ENCODE measurements around the gene APCDD1L.

DNA sequence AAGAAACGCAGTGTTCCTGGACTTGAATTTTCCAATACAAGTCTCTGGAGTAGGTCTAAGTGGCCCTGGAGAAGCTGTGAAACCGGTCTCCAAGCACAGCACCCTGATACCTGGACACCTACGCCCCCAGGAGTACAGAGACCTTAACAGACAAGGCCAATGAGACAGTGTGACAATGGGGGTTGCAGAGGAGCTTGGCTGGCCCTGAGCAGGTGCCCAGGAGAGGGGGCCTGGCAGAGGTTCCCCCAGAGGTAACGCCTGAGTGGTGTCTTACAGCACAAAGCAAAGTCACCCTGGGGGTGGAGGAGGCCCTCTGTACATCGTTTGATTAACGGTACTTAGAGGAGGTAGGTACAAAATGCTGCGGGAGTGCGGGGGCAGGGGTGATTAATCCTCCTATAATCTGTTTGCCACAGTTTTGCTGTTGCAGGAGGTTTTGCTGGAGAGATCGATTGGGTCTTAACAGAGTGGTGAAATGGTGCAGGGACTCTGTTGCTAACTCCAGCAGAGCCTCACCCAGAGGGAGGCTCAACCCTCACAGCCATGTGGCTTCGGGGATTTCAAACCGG, 37.3 kb upstream of the APCDD1L start:
- TF ChIP-seq, protein P1, sequence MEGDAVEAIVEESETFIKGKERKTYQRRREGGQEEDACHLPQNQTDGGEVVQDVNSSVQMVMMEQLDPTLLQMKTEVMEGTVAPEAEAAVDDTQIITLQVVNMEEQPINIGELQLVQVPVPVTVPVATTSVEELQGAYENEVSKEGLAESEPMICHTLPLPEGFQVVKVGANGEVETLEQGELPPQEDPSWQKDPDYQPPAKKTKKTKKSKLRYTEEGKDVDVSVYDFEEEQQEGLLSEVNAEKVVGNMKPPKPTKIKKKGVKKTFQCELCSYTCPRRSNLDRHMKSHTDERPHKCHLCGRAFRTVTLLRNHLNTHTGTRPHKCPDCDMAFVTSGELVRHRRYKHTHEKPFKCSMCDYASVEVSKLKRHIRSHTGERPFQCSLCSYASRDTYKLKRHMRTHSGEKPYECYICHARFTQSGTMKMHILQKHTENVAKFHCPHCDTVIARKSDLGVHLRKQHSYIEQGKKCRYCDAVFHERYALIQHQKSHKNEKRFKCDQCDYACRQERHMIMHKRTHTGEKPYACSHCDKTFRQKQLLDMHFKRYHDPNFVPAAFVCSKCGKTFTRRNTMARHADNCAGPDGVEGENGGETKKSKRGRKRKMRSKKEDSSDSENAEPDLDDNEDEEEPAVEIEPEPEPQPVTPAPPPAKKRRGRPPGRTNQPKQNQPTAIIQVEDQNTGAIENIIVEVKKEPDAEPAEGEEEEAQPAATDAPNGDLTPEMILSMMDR (IDR thresholded peaks at IDR 0.05; ENCODE audit: low read depth, low read length, missing input control) = no peak
- TF ChIP-seq, protein P2, sequence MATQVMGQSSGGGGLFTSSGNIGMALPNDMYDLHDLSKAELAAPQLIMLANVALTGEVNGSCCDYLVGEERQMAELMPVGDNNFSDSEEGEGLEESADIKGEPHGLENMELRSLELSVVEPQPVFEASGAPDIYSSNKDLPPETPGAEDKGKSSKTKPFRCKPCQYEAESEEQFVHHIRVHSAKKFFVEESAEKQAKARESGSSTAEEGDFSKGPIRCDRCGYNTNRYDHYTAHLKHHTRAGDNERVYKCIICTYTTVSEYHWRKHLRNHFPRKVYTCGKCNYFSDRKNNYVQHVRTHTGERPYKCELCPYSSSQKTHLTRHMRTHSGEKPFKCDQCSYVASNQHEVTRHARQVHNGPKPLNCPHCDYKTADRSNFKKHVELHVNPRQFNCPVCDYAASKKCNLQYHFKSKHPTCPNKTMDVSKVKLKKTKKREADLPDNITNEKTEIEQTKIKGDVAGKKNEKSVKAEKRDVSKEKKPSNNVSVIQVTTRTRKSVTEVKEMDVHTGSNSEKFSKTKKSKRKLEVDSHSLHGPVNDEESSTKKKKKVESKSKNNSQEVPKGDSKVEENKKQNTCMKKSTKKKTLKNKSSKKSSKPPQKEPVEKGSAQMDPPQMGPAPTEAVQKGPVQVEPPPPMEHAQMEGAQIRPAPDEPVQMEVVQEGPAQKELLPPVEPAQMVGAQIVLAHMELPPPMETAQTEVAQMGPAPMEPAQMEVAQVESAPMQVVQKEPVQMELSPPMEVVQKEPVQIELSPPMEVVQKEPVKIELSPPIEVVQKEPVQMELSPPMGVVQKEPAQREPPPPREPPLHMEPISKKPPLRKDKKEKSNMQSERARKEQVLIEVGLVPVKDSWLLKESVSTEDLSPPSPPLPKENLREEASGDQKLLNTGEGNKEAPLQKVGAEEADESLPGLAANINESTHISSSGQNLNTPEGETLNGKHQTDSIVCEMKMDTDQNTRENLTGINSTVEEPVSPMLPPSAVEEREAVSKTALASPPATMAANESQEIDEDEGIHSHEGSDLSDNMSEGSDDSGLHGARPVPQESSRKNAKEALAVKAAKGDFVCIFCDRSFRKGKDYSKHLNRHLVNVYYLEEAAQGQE (IDR thresholded peaks at IDR 0.05) = no peak
- TF ChIP-seq FOXA1 (IDR thresholded peaks at IDR 0.05) = no peak
- no peak for TF ChIP-seq RAD21 (IDR thresholded peaks at IDR 0.05)
- TF ChIP-seq GABPA (IDR thresholded peaks at IDR 0.05 in 1 of 2, conservative IDR thresholded peaks at IDR 0.05 in 1 of 2) = no peak
